Aorta (tissue), 5 donors: ENCODE measurements around the gene PTF1A. TPM values are rescaled to one million over a fixed set of nuclear protein-coding genes. Genes with fewer than 3 reads are reported as not detected.
A peak's percentile ranks its signal among the peaks of the same experiment; 100 is the strongest.

Source experiments
- ATAC-seq: fragments of 200-7000 bp; cut with Tn5 transposase; one replicate; pipeline ENCODE4 v1.9.1; 2022; ENCODE audit warnings: moderate library complexity; ENCODE audit not compliant: low FRiP score
- DNase-seq, 2 donors: peaks; one replicate each; pipeline ENCODE4 v3.0.0-alpha.2; 2020
- H3K27ac ChIP-seq, 2 donors: one replicate each; pipeline ENCODE4 v1.5.1; 2013; ENCODE audit warnings: low read length in 2 of 2, mild to moderate bottlenecking in 2 of 2, moderate library complexity in 2 of 2, control low read depth in 1 of 2, inconsistent platforms in 1 of 2, low read depth in 1 of 2
- H3K27me3 ChIP-seq, 2 donors: one replicate each; pipeline ENCODE4 v1.6.1; 2013; ENCODE audit warnings: control low read depth in 1 of 2, low read length in 1 of 2, mild to moderate bottlenecking in 1 of 2, moderate library complexity in 1 of 2; ENCODE audit not compliant: insufficient read depth in 2 of 2, control insufficient read depth in 1 of 2
- H3K36me3 ChIP-seq, 2 donors: one replicate each; pipeline ENCODE4 v1.6.1; 2013; ENCODE audit warnings: control low read depth in 1 of 2, low read length in 1 of 2, mild to moderate bottlenecking in 1 of 2; ENCODE audit not compliant: insufficient read depth in 2 of 2, control insufficient read depth in 1 of 2
- H3K4me1 ChIP-seq, 2 donors: one replicate each; pipeline ENCODE4 v1.6.1; 2013; ENCODE audit warnings: low read length in 2 of 2, control low read depth in 1 of 2, mild to moderate bottlenecking in 1 of 2, moderate library complexity in 1 of 2; ENCODE audit not compliant: insufficient read depth in 2 of 2, control insufficient read depth in 1 of 2
- H3K4me3 ChIP-seq, 2 donors: one replicate each; pipeline ENCODE4 v1.5.1; 2013; ENCODE audit warnings: low read length in 2 of 2, control low read depth in 1 of 2, mild to moderate bottlenecking in 1 of 2
- H3K9me3 ChIP-seq: one replicate; pipeline ENCODE4 v1.6.1; 2013; ENCODE audit warnings: mild to moderate bottlenecking, low read length; ENCODE audit not compliant: control insufficient read depth
- WGBS, 2 donors: extraction: QIAGEN DNeasy Blood & Tissue Kit; methylation state at CpG; one replicate each; pipeline ENCODE4 v1.1.7; 2013; 5-methylcytosine and 5-hydroxymethylcytosine counted together
- intact Hi-C, 2 donors: fragments of 100-400 bp; cut with DNase I; formaldehyde crosslinking; loops; one replicate each; pipeline versions ENCODE4 v1.14.2 to v1.15.0; 2022
- long read RNA-seq, 2 donors: library from polyadenylated mRNA; unstranded; transcript quantifications; one replicate each; pipeline ENCODE4 v2.0.0, GENCODE V29; 2020 to 2021
- polyA plus RNA-seq, 2 donors: library from polyadenylated mRNA; stranded (reverse); fragments of 200-250 nt; gene quantifications; one replicate each; pipeline ENCODE4 v1.2.3, GENCODE V29; 2013
- total RNA-seq, 2 donors: library from RNA; stranded (reverse); fragmentation: NEBNext Ultra II Directional; extraction: Animal tissue kit (Norgen Biotek cat#: 25700); gene quantifications; one replicate each; pipeline ENCODE4 v1.2.1, GENCODE V29; 2021
- donor health status: healthy with polysubstance abuse.
- donor health status: Bipolar disorder and iron deficiency.
- donor health status: DM: no; HTN: no; CAD: no.
- donor health status: DM: no; HTN: no; CAD: no.
- donor health status: DM: yes; HTN: yes; CAD: no.

Gene PTF1A, protein sequence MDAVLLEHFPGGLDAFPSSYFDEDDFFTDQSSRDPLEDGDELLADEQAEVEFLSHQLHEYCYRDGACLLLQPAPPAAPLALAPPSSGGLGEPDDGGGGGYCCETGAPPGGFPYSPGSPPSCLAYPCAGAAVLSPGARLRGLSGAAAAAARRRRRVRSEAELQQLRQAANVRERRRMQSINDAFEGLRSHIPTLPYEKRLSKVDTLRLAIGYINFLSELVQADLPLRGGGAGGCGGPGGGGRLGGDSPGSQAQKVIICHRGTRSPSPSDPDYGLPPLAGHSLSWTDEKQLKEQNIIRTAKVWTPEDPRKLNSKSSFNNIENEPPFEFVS
- total RNA-seq: not detected
- polyA plus RNA-seq: not detected
- long read RNA-seq, donor 1: 0 reads
- long read RNA-seq, donor 2: 0 reads

GRCh38 chr10:23191764-23192711 lies at the start of gene PTF1A:
Gene PTF1A (plus strand): TSS chr10:23192312. CDS start chr10:23192531, 219 bp downstream.
- no peak for ATAC-seq
- no peak for DNase-seq
- Histone ChIP-seq H3K27me3 (no peaks in the 10 kb centered on the region), H3K4me3 (no peak within 1 kb of the TSS), H3K9me3 (no peaks in the 10 kb centered on the region), H3K27ac (no peak within 1 kb of the TSS), H3K36me3 (no peaks in the 10 kb centered on the region), H3K4me1 (no peaks in the 10 kb centered on the region)
- WGBS, 2 donors: 1% methylated on average over 65 to 107 of the region's 107 CpGs
- intact Hi-C loops: no loop called here

- Histone ChIP-seq H3K4me3 (no peak overlapping the region), H3K27me3 (no peaks in the 10 kb centered on the region), H3K9me3 (peaks cover 1% of the 10 kb centered on the region), H3K27ac (no peak overlapping the region), H3K4me1 (no peaks in the 10 kb centered on the region), H3K36me3 (no peaks in the 10 kb centered on the region)
- WGBS, 2 donors: 62 to 66% methylated on average over 9 of the region's 9 CpGs
- intact Hi-C loops: no loop called here
- no peak for DNase-seq
- ATAC-seq: no peak
Observed at GRCh38 chr10:23146258-23146657, 45.9 kb upstream of the PTF1A start.

GRCh38 chr10:23147035-23147434 lies 45.1 kb upstream of the PTF1A start:
- Histone ChIP-seq H3K9me3 (peaks cover 1% of the 10 kb centered on the region), H3K4me3 (no peak overlapping the region), H3K4me1 (no peaks in the 10 kb centered on the region), H3K27me3 (no peaks in the 10 kb centered on the region), H3K27ac (no peak overlapping the region), H3K36me3 (no peaks in the 10 kb centered on the region)
- intact Hi-C loops: no loop called here
- DNase-seq: no peak
- peak; percentile 36 for ATAC-seq
- 82 to 87% methylated on average over 6 of the region's 6 CpGs for WGBS, 2 donors

DNA sequence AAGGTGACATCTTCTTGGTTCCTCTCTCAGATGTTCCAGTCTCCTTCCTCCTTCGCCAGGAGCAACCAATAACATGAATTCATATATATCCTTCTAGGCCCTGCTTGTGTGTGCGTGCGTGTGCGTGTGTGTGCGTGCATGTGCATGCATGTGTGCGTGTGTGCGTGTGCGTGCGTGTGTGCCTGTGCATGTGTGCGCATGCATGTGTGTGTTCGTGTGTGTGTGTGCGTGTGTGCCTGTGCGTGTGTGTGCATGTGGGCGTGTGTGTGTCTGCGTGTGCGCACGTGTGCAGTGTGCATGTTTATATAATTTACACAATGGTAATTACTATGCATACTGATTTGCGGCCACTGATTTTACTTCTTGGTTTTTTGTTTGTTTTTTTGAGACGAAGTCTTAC lies 43.9 kb upstream of the PTF1A start:
- intact Hi-C loops: no loop called here
- H3K4me3 ChIP-seq: no peak overlapping the region
- no peaks in the 10 kb centered on the region for H3K27me3 ChIP-seq
- peaks cover 1% of the 10 kb centered on the region for H3K9me3 ChIP-seq
- H3K36me3 ChIP-seq: no peaks in the 10 kb centered on the region
- DNase-seq (no peak), ATAC-seq (no peak)
- no peaks in the 10 kb centered on the region for H3K4me1 ChIP-seq
- WGBS, 2 donors: 94 to 97% methylated on average over 19 of the region's 19 CpGs
- no peak overlapping the region for H3K27ac ChIP-seq

DNA sequence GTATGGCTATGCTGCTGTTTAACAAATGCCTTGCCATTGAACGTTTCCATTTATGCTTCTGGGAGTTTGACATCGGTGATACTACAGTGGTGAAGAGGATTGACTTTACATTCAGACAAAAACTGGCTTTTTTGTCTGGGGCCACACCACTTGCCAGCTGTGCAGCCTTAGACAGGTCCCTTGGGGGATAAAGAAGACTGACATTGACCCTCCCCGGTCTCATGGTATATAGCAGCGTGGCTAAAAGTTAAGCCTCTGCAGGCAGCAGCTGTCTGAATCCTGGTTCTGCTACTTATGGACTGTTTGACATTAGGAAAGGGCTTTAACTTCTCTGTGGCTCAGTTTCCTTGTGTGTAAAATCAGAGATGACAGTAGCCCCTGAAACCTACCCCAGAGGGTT lies 42.0 kb upstream of the PTF1A start:
- Histone ChIP-seq H3K27ac (no peak overlapping the region), H3K4me1 (no peaks in the 10 kb centered on the region), H3K4me3 (no peak overlapping the region), H3K9me3 (peaks cover 1% of the 10 kb centered on the region), H3K27me3 (no peaks in the 10 kb centered on the region), H3K36me3 (no peaks in the 10 kb centered on the region)
- ATAC-seq (no peak), DNase-seq (no peak)
- intact Hi-C loops: no loop called here
- WGBS, 2 donors: 81 to 82% methylated on average over 4 of the region's 4 CpGs

DNA sequence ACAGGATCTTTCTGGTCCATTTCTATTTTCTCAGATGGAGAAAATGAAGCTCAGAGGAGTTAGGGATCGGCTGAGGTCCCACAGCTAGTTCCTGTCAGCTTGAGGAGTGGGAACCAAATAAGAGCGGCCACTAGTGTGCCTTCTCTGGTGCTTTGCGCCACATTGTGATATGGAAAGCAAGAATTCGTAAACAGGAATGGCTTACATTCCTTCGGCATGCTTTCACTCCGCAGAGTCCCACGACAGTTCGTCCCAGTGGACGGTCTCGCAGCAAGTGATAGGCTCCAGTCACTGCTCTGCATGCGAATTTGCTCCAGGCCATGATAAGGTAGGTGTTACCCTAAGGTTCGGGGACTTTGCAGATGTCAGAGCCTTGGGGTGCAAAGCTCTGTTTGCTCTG lies 41.5 kb upstream of the PTF1A start:
- Histone ChIP-seq H3K4me3 (no peak overlapping the region), H3K27ac (no peak overlapping the region), H3K9me3 (peaks cover 1% of the 10 kb centered on the region), H3K4me1 (no peaks in the 10 kb centered on the region), H3K36me3 (no peaks in the 10 kb centered on the region), H3K27me3 (no peaks in the 10 kb centered on the region)
- intact Hi-C loops: no loop called here
- ATAC-seq (no peak), DNase-seq (no peak)
- WGBS, 2 donors: 33 to 38% methylated on average over 12 of the region's 12 CpGs

- Histone ChIP-seq H3K27ac (no peak overlapping the region), H3K4me1 (no peaks in the 10 kb centered on the region), H3K9me3 (peaks cover 1% of the 10 kb centered on the region), H3K36me3 (no peaks in the 10 kb centered on the region), H3K4me3 (no peak overlapping the region), H3K27me3 (no peaks in the 10 kb centered on the region)
- intact Hi-C loops: no loop called here
- WGBS, 2 donors: 76 to 80% methylated on average over 7 of the region's 7 CpGs
- DNase-seq: no peak
- ATAC-seq: no peak
Observed at GRCh38 chr10:23151071-23151470, 41.0 kb upstream of the PTF1A start.

DNA sequence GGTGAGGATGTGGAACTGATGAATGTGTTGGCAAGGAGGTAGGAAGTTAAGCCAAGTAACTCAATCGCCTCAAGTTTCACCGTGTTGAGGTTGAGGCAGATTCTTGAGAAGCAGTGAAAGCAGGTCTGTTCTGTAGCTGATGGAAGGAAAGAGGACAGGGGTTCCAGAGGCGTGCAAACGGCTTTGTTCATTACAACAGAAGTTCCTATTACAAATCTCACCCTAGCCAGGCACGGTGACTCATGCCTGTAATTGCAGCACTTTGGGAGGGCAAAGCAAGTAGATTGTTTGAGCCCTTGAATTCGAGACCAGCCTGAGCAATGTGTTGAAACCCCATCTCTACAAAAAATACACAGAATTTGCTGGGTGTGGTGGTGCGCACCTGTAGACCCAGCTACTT lies 36.9 kb upstream of the PTF1A start:
- H3K4me3 ChIP-seq: no peak overlapping the region
- H3K27ac ChIP-seq: no peak overlapping the region
- ATAC-seq (no peak), DNase-seq (no peak)
- intact Hi-C loops: no loop called here
- H3K4me1 ChIP-seq: no peaks in the 10 kb centered on the region
- 78 to 79% methylated on average over 7 of the region's 7 CpGs for WGBS, 2 donors
- no peaks in the 10 kb centered on the region for H3K36me3 ChIP-seq
- H3K27me3 ChIP-seq: no peaks in the 10 kb centered on the region
- H3K9me3 ChIP-seq: no peaks in the 10 kb centered on the region
